ENCODE results near the gene MACROH2A1. TPM values are rescaled to one million over a fixed set of nuclear protein-coding genes. Genes with fewer than 3 reads are reported as not detected.

Gene MACROH2A1
- polyA plus RNA-seq, 1 experiment, result 129 TPM

GRCh38 chr5:135426102-135427082 is 27.4 kb upstream of the MACROH2A1 start:
- peaks cover 10% of the 10 kb centered on the region for H3K9me3 ChIP-seq (ENCODE audit: control insufficient read depth, insufficient read depth, low read length)
- DNase-seq (ENCODE audit: low read depth, low spot score), result no peak
- TF ChIP-seq CTCF (IDR thresholded peaks at IDR 0.05; ENCODE audit: low read depth, low read length), result peak; percentile 87
- H3K4me3 ChIP-seq (ENCODE audit: low read depth, low read length), result no peak overlapping the region
- POLR2A ChIA-PET, result no interaction called here
- no peak overlapping the region for H3K27ac ChIP-seq (ENCODE audit: low read depth, low read length)
- no peaks in the 10 kb centered on the region for H3K27me3 ChIP-seq (ENCODE audit: control insufficient read depth, insufficient read depth, low read length)
- CTCF ChIA-PET, result interaction anchor here (0.7 to 4.1 kb wide), 33 partner anchors 10 to 713 kb away, joined by 3 to 77 read pairs (median 4); no protein-coding TSS in a partner anchor

GRCh38 chr5:135425641-135426040 is 26.6 kb upstream of the MACROH2A1 start:
- TF ChIP-seq CTCF (IDR thresholded peaks at IDR 0.05; ENCODE audit: low read depth, low read length), result no peak

GRCh38 chr5:135423846-135424168 is 24.8 kb upstream of the MACROH2A1 start:
- DNase-seq (ENCODE audit: low read depth, low spot score), result no peak
- POLR2A ChIA-PET, result no interaction called here
- Histone ChIP-seq H3K27me3 (ENCODE audit: control insufficient read depth, insufficient read depth, low read length) (peaks cover 10% of the 10 kb centered on the region), H3K4me3 (ENCODE audit: low read depth, low read length) (no peak overlapping the region), H3K9me3 (ENCODE audit: control insufficient read depth, insufficient read depth, low read length) (peaks cover 5% of the 10 kb centered on the region; the same call in 1 of the 2 replicates), H3K27ac (ENCODE audit: low read depth, low read length) (no peak overlapping the region)
- CTCF ChIA-PET, result interaction anchor here (0.7 to 4.1 kb wide), 5 partner anchors 13 to 142 kb away, joined by 3 to 77 read pairs (median 6); no protein-coding TSS in a partner anchor
- no peak for TF ChIP-seq CTCF (IDR thresholded peaks at IDR 0.05; ENCODE audit: low read depth, low read length)

More at GRCh38 chr5:135425641-135426040, 26.6 kb upstream of the MACROH2A1 start:
- peaks cover 10% of the 10 kb centered on the region for H3K9me3 ChIP-seq (ENCODE audit: control insufficient read depth, insufficient read depth, low read length)
- H3K4me3 ChIP-seq (ENCODE audit: low read depth, low read length), result no peak overlapping the region
- peaks cover 2% of the 10 kb centered on the region for H3K27me3 ChIP-seq (ENCODE audit: control insufficient read depth, insufficient read depth, low read length)
- no peak overlapping the region for H3K27ac ChIP-seq (ENCODE audit: low read depth, low read length)
- no peak for DNase-seq (ENCODE audit: low read depth, low spot score)
- POLR2A ChIA-PET, result no interaction called here
- CTCF ChIA-PET, result interaction anchor here (0.6 to 4.1 kb wide), 31 partner anchors 9 to 1040 kb away, joined by 3 to 77 read pairs (median 4); no protein-coding TSS in a partner anchor

GRCh38 chr5:135423146-135423845 is 24.3 kb upstream of the MACROH2A1 start:
- ChIA-PET CTCF (interaction anchor here (0.7 to 4.1 kb wide), 4 partner anchors 15 to 143 kb away, joined by 3 to 77 read pairs (median 4); no protein-coding TSS in a partner anchor), POLR2A (no interaction called here)
- DNase-seq (ENCODE audit: low read depth, low spot score), result no peak
- TF ChIP-seq CTCF (IDR thresholded peaks at IDR 0.05; ENCODE audit: low read depth, low read length), result no peak
- H3K4me3 ChIP-seq (ENCODE audit: low read depth, low read length), result no peak overlapping the region
- H3K27ac ChIP-seq (ENCODE audit: low read depth, low read length), result no peak overlapping the region
- no peaks in the 10 kb centered on the region for H3K9me3 ChIP-seq (ENCODE audit: control insufficient read depth, insufficient read depth, low read length)
- H3K27me3 ChIP-seq (ENCODE audit: control insufficient read depth, insufficient read depth, low read length), result peaks cover 15% of the 10 kb centered on the region

Measured in AG04450 (cell line).